GM23338 (cell line): ENCODE measurements around the gene STARD3. TPM values are rescaled to one million over a fixed set of nuclear protein-coding genes. Genes with fewer than 3 reads are reported as not detected.

ENCODE experiments used
- ATAC-seq: fragments of 200-7000 bp; cut with Tn5 transposase; 3 replicates; pipeline ENCODE4 v1.9.1; 2020
- DNase-seq: peaks from one replicate; pipeline ENCODE4 v3.0.0-alpha.2; 2015; ENCODE audit warnings: low spot score
- H2AFZ ChIP-seq: fragments of 200-600 bp; sonication (generic); 2 replicates; pipeline ENCODE4 v1.8.0; 2016; ENCODE audit warnings: antibody characterized with exemption, mild to moderate bottlenecking, moderate library complexity
- H3F3A ChIP-seq: fragments of 200-600 bp; sonication (generic); replicated peaks from 2 replicates; pipeline ENCODE4 v1.8.0; 2017; ENCODE audit warnings: antibody characterized with exemption, mixed run types, low read depth
- H3K27ac ChIP-seq: fragments of 200-600 bp; sonication (generic); 2 replicates; pipeline ENCODE4 v1.6.1; 2016; ENCODE audit warnings: low read depth
- H3K27me3 ChIP-seq: fragments of 200-600 bp; sonication (generic); 2 replicates; pipeline ENCODE4 v1.8.0; 2016; ENCODE audit warnings: mild to moderate bottlenecking, mixed run types, moderate library complexity; ENCODE audit not compliant: insufficient read depth
- H3K36me3 ChIP-seq: fragments of 200-600 bp; sonication (generic); 2 replicates; pipeline ENCODE4 v1.8.0; 2016; ENCODE audit warnings: mild to moderate bottlenecking; ENCODE audit not compliant: insufficient read depth
- H3K4me1 ChIP-seq: fragments of 200-600 bp; sonication (generic); 2 replicates; pipeline ENCODE4 v1.8.0; 2016; ENCODE audit warnings: mild to moderate bottlenecking, moderate library complexity; ENCODE audit not compliant: insufficient read depth
- H3K4me2 ChIP-seq: fragments of 200-600 bp; sonication (generic); 2 replicates; pipeline ENCODE4 v1.7.1; 2017; ENCODE audit warnings: mixed run types
- H3K4me3 ChIP-seq: fragments of 200-600 bp; sonication (generic); 2 replicates; pipeline ENCODE4 v1.6.1; 2016; ENCODE audit warnings: mixed run types
- H3K79me2 ChIP-seq: fragments of 200-600 bp; sonication (generic); replicated peaks from 2 replicates; pipeline ENCODE4 v1.8.0; 2017; ENCODE audit warnings: mild to moderate bottlenecking; ENCODE audit not compliant: insufficient read depth
- H3K9me2 ChIP-seq: fragments of 200-600 bp; sonication (generic); 2 replicates; pipeline ENCODE4 v1.8.0; 2017; ENCODE audit not compliant: insufficient read depth
- H4K20me1 ChIP-seq: fragments of 200-600 bp; sonication (generic); replicated peaks from 2 replicates; pipeline ENCODE4 v1.8.0; 2017; ENCODE audit warnings: mild to moderate bottlenecking; ENCODE audit not compliant: insufficient read depth
- H3K27ac Mint-ChIP-seq: 2 replicates; pipeline ENCODE4 v1.8.0; 2020; ENCODE audit warnings: inconsistent platforms, mild to moderate bottlenecking, moderate library complexity, mixed read lengths
- H3K27me3 Mint-ChIP-seq: 3 replicates; pipeline ENCODE4 v1.8.0; 2022; ENCODE audit warnings: low read depth, mild to moderate bottlenecking, moderate library complexity, mixed read lengths, inconsistent platforms; ENCODE audit not compliant: insufficient read depth, poor library complexity
- H3K36me3 Mint-ChIP-seq: 3 replicates; pipeline ENCODE4 v1.8.0; 2021; ENCODE audit warnings: low read depth, mild to moderate bottlenecking, inconsistent platforms, moderate library complexity, mixed read lengths
- H3K4me1 Mint-ChIP-seq: 3 replicates; pipeline ENCODE4 v1.8.0; 2020; ENCODE audit warnings: mild to moderate bottlenecking, inconsistent platforms, mixed read lengths
- H3K4me3 Mint-ChIP-seq: 3 replicates; pipeline ENCODE4 v1.8.0; 2021; ENCODE audit warnings: moderate library complexity, mild to moderate bottlenecking, inconsistent platforms, mixed read lengths
- H3K9me3 Mint-ChIP-seq: 3 replicates; pipeline ENCODE4 v1.8.0; 2020; ENCODE audit warnings: moderate library complexity, mild to moderate bottlenecking, inconsistent platforms, mixed read lengths
- CREB1 ChIP-seq: fragments of 250-450 bp; sonication (Bioruptor Pico); IDR thresholded peaks from 2 replicates; pipeline ENCODE4 v1.5.0; 2020; ENCODE audit warnings: low read depth, mild to moderate bottlenecking, moderate library complexity
- EZH2 ChIP-seq: fragments of 200-600 bp; sonication (generic); IDR thresholded peaks from one replicate; pipeline ENCODE4 v1.8.0; 2017; ENCODE audit warnings: antibody characterized with exemption, mild to moderate bottlenecking, low read depth; ENCODE audit not compliant: unreplicated experiment
- JUNB ChIP-seq: IDR thresholded peaks from one replicate; pipeline ENCODE4 v1.6.1; 2016; ENCODE audit warnings: antibody characterized with exemption; ENCODE audit not compliant: unreplicated experiment
- STAT1 ChIP-seq: IDR thresholded peaks from one replicate; pipeline ENCODE4 v1.6.1; 2016; ENCODE audit warnings: antibody characterized with exemption; ENCODE audit not compliant: unreplicated experiment
- ZNF114 ChIP-seq: fragments of 250-450 bp; sonication (Bioruptor Pico); IDR thresholded peaks from 2 replicates; pipeline ENCODE4 v1.5.0; 2020; ENCODE audit warnings: mild to moderate bottlenecking, moderate library complexity
- ZNF331 ChIP-seq: fragments of 250-450 bp; sonication (Bioruptor Pico); IDR thresholded peaks from 2 replicates; pipeline ENCODE4 v1.5.0; 2020; ENCODE audit warnings: low read depth, mild to moderate bottlenecking, moderate library complexity
- polyA plus RNA-seq: library from polyadenylated mRNA; unstranded; fragments of >200 nt; fragmentation: Nextera tagmentation; extraction: Ambion mirVana; gene quantifications from 2 replicates; pipeline ENCODE4 v1.2.1, GENCODE V29; 2016
- total RNA-seq: library from RNA; depleted of rRNA; stranded (reverse); fragments of >200 nt; shearing (Covaris generic); gene quantifications from 2 replicates; pipeline ENCODE4 v1.2.3, GENCODE V29; 2014
- TF ChIP-seq, protein P1 (sequence below), 2 experiments: fragments of 200-600 bp in 1 of 2; sonication (generic) in 1 of 2; conservative IDR thresholded peaks; 2 replicates each; pipeline versions ENCODE4 v1.5.1 to v1.6.1; 2016 to 2017; ENCODE audit warnings: antibody characterized with exemption in 2 of 2, low read depth in 2 of 2, mild to moderate bottlenecking in 2 of 2, moderate library complexity in 1 of 2
- TF ChIP-seq, protein P2 (sequence below): IDR thresholded peaks from one replicate; pipeline ENCODE4 v1.6.1; 2018; ENCODE audit warnings: antibody characterized with exemption; ENCODE audit not compliant: unreplicated experiment
- TF ChIP-seq, protein P3 (sequence below): IDR thresholded peaks from 2 replicates; pipeline ENCODE4 v1.6.1; 2016; ENCODE audit warnings: antibody characterized with exemption

The STARD3 gene
- total and polyA plus RNA-seq, 2 experiments from 2014 or later, result 26.4 to 53.3 TPM

DNA sequence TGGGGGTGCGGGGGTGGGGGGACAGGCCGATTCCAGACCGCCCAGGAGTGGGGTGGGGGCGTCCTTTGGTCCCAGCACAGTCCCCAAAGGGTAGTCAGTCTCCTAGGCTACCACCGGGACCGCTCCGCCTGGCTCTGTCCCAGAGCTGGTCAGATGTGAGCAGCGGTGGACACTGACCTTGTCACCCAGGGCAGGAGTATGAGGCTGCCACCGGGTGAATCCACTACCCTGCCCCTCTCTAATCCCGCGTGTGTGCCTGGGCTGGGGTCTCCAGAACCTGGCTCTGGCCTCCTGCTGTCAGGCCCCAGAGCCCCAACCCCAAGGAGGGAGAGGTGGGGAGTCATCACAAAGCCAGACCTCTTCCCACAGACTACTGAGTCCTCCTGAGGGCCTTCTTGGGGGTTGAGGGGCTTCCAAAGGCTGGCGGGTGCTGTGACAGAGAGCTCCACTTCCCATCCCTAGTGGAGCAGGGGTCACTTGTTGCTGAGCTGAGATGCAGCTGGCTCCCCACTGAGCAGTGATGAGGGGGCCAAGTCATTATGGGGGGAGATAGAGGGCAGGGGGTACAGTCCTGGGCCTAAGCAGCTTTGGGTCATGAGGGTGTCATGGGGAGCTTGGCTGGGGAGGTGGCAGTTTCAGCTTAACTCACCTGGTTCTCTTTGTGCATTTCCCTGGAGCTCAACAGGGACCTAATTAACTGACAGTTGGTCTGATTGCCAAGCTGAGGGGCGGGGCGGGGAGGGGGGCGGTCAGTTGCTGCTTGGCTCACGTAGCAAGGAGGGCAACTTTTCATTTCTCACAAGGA, 9.0 kb upstream of the STARD3 start:
- peak; percentile 4 for ATAC-seq
- no peaks in the 10 kb centered on the region for H3K79me2 ChIP-seq
- Mint-ChIP-seq H3K27ac (no peak overlapping the region), H3K9me3 (no peaks in the 10 kb centered on the region; the same call in 2 of the 3 replicates), H3K4me3 (peak overlapping the region; percentile 86), H3K4me1 (peaks cover 74% of the 10 kb centered on the region), H3K27me3 (peaks cover 60% of the 10 kb centered on the region), H3K36me3 (0 out of 3 replicates have a peak, but pooled peaks cover 2% of the 10 kb centered on the region)
- peak overlapping the region; percentile 91 for H3K4me3 ChIP-seq
- DNase-seq, result peak; percentile 38
- H3K4me2 ChIP-seq, result peak overlapping the region; percentile 95
- no peak overlapping the region for H2AFZ ChIP-seq
- H3K27me3 ChIP-seq, result peaks cover 64% of the 10 kb centered on the region
- no peaks in the 10 kb centered on the region for H3K9me2 ChIP-seq
- H3F3A ChIP-seq, result 0 out of 2 replicates have a peak, but pooled peaks cover 10% of the 10 kb centered on the region
- TF ChIP-seq, protein P1, sequence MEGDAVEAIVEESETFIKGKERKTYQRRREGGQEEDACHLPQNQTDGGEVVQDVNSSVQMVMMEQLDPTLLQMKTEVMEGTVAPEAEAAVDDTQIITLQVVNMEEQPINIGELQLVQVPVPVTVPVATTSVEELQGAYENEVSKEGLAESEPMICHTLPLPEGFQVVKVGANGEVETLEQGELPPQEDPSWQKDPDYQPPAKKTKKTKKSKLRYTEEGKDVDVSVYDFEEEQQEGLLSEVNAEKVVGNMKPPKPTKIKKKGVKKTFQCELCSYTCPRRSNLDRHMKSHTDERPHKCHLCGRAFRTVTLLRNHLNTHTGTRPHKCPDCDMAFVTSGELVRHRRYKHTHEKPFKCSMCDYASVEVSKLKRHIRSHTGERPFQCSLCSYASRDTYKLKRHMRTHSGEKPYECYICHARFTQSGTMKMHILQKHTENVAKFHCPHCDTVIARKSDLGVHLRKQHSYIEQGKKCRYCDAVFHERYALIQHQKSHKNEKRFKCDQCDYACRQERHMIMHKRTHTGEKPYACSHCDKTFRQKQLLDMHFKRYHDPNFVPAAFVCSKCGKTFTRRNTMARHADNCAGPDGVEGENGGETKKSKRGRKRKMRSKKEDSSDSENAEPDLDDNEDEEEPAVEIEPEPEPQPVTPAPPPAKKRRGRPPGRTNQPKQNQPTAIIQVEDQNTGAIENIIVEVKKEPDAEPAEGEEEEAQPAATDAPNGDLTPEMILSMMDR (conservative IDR thresholded peaks at IDR 0.05; ENCODE audit: low read depth in 2 of 2), result no peak
- TF ChIP-seq JUNB (no peak), EZH2 (peak; percentile 4)
- TF ChIP-seq, protein P2, sequence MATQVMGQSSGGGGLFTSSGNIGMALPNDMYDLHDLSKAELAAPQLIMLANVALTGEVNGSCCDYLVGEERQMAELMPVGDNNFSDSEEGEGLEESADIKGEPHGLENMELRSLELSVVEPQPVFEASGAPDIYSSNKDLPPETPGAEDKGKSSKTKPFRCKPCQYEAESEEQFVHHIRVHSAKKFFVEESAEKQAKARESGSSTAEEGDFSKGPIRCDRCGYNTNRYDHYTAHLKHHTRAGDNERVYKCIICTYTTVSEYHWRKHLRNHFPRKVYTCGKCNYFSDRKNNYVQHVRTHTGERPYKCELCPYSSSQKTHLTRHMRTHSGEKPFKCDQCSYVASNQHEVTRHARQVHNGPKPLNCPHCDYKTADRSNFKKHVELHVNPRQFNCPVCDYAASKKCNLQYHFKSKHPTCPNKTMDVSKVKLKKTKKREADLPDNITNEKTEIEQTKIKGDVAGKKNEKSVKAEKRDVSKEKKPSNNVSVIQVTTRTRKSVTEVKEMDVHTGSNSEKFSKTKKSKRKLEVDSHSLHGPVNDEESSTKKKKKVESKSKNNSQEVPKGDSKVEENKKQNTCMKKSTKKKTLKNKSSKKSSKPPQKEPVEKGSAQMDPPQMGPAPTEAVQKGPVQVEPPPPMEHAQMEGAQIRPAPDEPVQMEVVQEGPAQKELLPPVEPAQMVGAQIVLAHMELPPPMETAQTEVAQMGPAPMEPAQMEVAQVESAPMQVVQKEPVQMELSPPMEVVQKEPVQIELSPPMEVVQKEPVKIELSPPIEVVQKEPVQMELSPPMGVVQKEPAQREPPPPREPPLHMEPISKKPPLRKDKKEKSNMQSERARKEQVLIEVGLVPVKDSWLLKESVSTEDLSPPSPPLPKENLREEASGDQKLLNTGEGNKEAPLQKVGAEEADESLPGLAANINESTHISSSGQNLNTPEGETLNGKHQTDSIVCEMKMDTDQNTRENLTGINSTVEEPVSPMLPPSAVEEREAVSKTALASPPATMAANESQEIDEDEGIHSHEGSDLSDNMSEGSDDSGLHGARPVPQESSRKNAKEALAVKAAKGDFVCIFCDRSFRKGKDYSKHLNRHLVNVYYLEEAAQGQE, result no peak
- peaks cover 55% of the 10 kb centered on the region for H3K4me1 ChIP-seq
- H3K27ac ChIP-seq, result no peak overlapping the region
- no peaks in the 10 kb centered on the region for H4K20me1 ChIP-seq
- no peaks in the 10 kb centered on the region for H3K36me3 ChIP-seq

DNA sequence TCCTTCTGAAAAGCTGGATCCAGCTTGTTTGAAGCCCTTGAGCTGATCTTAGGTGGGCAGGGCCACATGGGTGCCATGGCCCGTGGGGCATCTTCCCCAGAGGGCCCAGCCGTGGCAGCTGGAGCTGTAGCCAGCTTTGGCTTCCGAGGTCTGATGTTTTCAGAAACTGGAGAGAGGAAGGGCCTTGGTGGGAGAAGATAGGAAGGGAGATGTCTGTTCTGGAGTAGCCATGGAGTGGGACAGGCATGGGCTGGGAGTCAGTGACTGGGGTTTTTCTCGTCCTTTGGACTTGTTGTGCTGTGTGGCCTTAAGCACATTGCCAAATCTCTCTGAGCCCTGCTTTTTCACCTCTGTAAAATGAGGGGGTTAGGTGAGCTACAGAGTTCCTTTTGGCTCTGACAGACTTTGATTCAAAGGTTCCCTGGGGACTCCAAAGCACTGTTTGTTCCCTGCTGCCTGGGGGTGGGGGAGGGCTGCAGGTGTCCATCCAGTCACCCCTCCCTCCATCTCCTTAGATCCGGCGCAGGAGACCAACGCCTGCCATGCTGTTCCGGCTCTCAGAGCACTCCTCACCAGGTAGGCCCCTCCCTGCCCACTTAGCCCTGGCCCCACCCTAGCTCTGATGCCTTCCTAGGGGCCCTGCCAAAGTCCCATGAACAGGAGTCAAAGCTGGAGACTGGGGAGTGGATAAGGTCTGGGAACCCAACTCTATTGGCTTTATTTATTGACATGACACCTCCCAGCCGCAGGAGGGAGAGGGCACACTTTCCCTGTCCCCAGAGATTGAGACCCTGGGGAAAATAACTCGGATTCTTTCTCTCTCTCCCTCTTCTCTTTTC, 8.1 kb upstream of the STARD3 start:
- peaks cover 57% of the 10 kb centered on the region for H3K27me3 Mint-ChIP-seq
- H3K4me2 ChIP-seq, result peak overlapping the region; percentile 95
- H3K79me2 ChIP-seq, result no peaks in the 10 kb centered on the region
- peaks cover 50% of the 10 kb centered on the region for H3K4me1 ChIP-seq
- H3K27me3 ChIP-seq, result peaks cover 54% of the 10 kb centered on the region
- peaks cover 75% of the 10 kb centered on the region for H3K4me1 Mint-ChIP-seq
- H3K9me2 ChIP-seq, result no peaks in the 10 kb centered on the region
- peak overlapping the region; percentile 91; the same call in 1 of the 2 replicates for H3K4me3 ChIP-seq
- 0 out of 2 replicates have a peak, but pooled peaks cover 10% of the 10 kb centered on the region for H3F3A ChIP-seq
- peak overlapping the region; percentile 20; the same call in 1 of the 3 replicates for H3K4me3 Mint-ChIP-seq
- H3K36me3 ChIP-seq, result no peaks in the 10 kb centered on the region
- no peaks in the 10 kb centered on the region; the same call in 2 of the 3 replicates for H3K9me3 Mint-ChIP-seq
- 0 out of 3 replicates have a peak, but pooled peaks cover 2% of the 10 kb centered on the region for H3K36me3 Mint-ChIP-seq
- ATAC-seq, result no peak
- no peak overlapping the region for H3K27ac ChIP-seq
- H3K27ac Mint-ChIP-seq, result no peak overlapping the region
- DNase-seq, result no peak
- no peak overlapping the region for H2AFZ ChIP-seq
- no peaks in the 10 kb centered on the region for H4K20me1 ChIP-seq
- TF ChIP-seq CREB1 (CRISPR knock-in tag), result no peak
- TF ChIP-seq ZNF331 (CRISPR knock-in tag), result no peak
- TF ChIP-seq EZH2, result no peak
- TF ChIP-seq, protein P1 (conservative IDR thresholded peaks at IDR 0.05; ENCODE audit: low read depth in 2 of 2), result no peak
- TF ChIP-seq, protein P3, sequence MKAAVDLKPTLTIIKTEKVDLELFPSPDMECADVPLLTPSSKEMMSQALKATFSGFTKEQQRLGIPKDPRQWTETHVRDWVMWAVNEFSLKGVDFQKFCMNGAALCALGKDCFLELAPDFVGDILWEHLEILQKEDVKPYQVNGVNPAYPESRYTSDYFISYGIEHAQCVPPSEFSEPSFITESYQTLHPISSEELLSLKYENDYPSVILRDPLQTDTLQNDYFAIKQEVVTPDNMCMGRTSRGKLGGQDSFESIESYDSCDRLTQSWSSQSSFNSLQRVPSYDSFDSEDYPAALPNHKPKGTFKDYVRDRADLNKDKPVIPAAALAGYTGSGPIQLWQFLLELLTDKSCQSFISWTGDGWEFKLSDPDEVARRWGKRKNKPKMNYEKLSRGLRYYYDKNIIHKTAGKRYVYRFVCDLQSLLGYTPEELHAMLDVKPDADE, result no peak
- no peak for TF ChIP-seq ZNF114 (CRISPR knock-in tag)
- TF ChIP-seq STAT1, result no peak
